GM18505 (cell line): ENCODE data around the gene PIAS1.

Source experiments
- ATAC-seq: cut with Tn5 transposase; IDR thresholded peaks from one replicate; pipeline ENCODE4 v1.9.1; 2021; ENCODE audit not compliant: unreplicated experiment
- POLR2A ChIP-seq: IDR thresholded peaks from 4 replicates; pipeline ENCODE4 v1.6.1; 2011; ENCODE audit warnings: borderline replicate concordance; ENCODE audit not compliant: insufficient read depth, insufficient read length; ENCODE audit errors: extremely low read depth

Gene PIAS1

GRCh38 chr15:68028137-68028887 is 25.8 kb upstream of the PIAS1 start:
- ATAC-seq = no peak
- TF ChIP-seq POLR2A = no peak

- ATAC-seq = no peak
These were observed 25.3 kb upstream of the PIAS1 start for GRCh38 chr15:68028888-68029207.

GRCh38 chr15:68029959-68030358 is 24.2 kb upstream of the PIAS1 start:
- no peak for TF ChIP-seq POLR2A
- ATAC-seq = no peak

More at GRCh38 chr15:68028888-68029207, 25.3 kb upstream of the PIAS1 start:
- no peak for TF ChIP-seq POLR2A

GRCh38 chr15:68031404-68031803 is 22.7 kb upstream of the PIAS1 start:
- TF ChIP-seq POLR2A = no peak
- no peak for ATAC-seq

GRCh38 chr15:68032672-68033071 is 21.4 kb upstream of the PIAS1 start:
- no peak for ATAC-seq
- TF ChIP-seq POLR2A = no peak

- ATAC-seq = no peak
- no peak for TF ChIP-seq POLR2A
These were observed 20.0 kb upstream of the PIAS1 start for GRCh38 chr15:68034081-68034480.

- ATAC-seq = no peak
- no peak for TF ChIP-seq POLR2A
These were observed 19.3 kb upstream of the PIAS1 start for GRCh38 chr15:68034719-68035293.

- TF ChIP-seq POLR2A = no peak
- no peak for ATAC-seq
These were observed 15.9 kb upstream of the PIAS1 start for GRCh38 chr15:68038246-68038645.

- no peak for TF ChIP-seq POLR2A
- no peak for ATAC-seq
These were observed 14.0 kb upstream of the PIAS1 start for GRCh38 chr15:68040144-68040543.

GRCh38 chr15:68042156-68042854 is 11.8 kb upstream of the PIAS1 start:
- ATAC-seq = no peak
- TF ChIP-seq POLR2A = no peak

GRCh38 chr15:68042855-68043222 is 11.3 kb upstream of the PIAS1 start:
- TF ChIP-seq POLR2A = no peak

GRCh38 chr15:68045289-68046265 is 8.5 kb upstream of the PIAS1 start:
- no peak for ATAC-seq
- no peak for TF ChIP-seq POLR2A

More at GRCh38 chr15:68042855-68043222, 11.3 kb upstream of the PIAS1 start:
- no peak for ATAC-seq

GRCh38 chr15:68047826-68048225 is 6.3 kb upstream of the PIAS1 start:
- TF ChIP-seq POLR2A = no peak
- no peak for ATAC-seq
